ENCODE results near the gene NFILZ. TPM values are rescaled to one million over a fixed set of nuclear protein-coding genes. Genes with fewer than 3 reads are reported as not detected.
"Not testable (repeated sequence)": the region's sequence is repeated elsewhere in the genome, so short reads cannot be mapped to it uniquely, and the experiment has no call there.

The NFILZ gene
- total RNA-seq, 1 donor from 2014 or later, result not detected

- DNase-seq; intact Hi-C loops (cut with DNase I); ATAC-seq (ENCODE audit: poor library complexity): not testable (repeated sequence)
These were observed 6.6 kb downstream of the NFILZ start for GRCh38 chr19:8637070-8637469.

DNA sequence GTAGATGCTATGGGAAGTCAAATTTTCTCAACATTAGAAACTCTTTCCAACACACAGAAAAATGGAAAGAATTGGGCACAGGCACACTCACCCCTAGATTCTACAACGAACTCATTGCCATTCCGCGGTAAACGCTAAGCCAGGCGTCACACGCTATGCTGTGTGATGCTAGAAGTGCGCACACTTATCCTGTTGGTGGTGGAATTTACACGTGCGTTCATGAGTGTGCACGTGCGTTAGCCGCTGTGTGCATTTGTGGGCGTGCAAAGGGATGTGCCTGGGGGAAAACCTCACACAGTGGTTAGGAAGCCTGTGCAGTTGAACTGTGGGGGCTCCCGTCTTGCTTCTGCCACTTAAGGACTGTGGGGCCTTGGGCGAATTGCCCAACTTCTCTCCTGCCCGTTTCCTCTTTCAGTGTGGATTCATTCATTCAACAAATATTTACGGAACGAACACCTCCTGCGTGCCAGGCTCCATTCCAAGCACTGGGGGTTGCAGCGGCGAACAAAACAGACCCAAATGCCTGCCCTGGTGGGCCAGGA lies 7.7 kb downstream of the NFILZ start:
- DNase-seq, result peak; percentile 61
- ATAC-seq (ENCODE audit: poor library complexity), result no peak
- intact Hi-C loops (cut with DNase I), result no loop called here

- ATAC-seq (ENCODE audit: poor library complexity), result no peak
- no peak for DNase-seq
- intact Hi-C loops (cut with DNase I), result no loop called here
These were observed 9.5 kb downstream of the NFILZ start for GRCh38 chr19:8639821-8640401.

- intact Hi-C loops (cut with DNase I), result no loop called here
These were observed 10.1 kb downstream of the NFILZ start for GRCh38 chr19:8640402-8641004.

GRCh38 chr19:8641221-8641907 lies 10.9 kb downstream of the NFILZ start:
- intact Hi-C loops (cut with DNase I), result no loop called here
- ATAC-seq (ENCODE audit: poor library complexity) (no peak), DNase-seq (no peak)

More at GRCh38 chr19:8640402-8641004, 10.1 kb downstream of the NFILZ start:
- ATAC-seq (ENCODE audit: poor library complexity) (peak; percentile 74), DNase-seq (peak; percentile 64)

DNA sequence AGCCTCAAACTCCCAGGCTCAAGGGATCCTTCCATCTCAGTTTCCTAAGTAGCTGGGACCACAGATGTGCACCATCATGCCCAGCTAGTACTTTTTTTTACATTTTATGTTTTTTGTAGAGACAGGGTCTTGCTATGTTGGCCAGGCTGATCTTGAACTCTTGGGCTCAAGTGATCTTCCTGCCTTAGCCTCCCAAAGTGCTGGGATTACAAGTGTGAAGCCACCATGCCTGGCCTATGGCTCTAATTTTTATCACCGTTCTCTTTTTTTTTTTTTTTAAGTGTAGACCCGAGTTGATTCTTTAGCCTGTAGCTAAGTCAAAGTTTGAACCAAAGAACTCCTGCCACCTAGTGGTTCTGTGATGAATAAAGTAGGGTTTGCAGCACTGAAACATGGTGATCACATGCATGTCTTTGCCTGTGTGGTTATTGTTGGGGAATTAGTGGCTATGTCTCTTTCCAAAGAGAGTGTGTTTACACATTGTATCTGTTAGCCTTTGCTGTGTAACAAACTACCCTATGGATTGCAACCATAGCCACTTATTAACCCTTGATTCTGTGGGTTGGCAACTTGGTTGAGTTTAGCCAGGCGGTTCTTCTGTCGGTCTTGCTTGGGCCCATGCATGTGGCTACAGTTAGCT lies 11.6 kb downstream of the NFILZ start:
- ATAC-seq (ENCODE audit: poor library complexity) (no peak), DNase-seq (no peak)
- intact Hi-C loops (cut with DNase I), result no loop called here

DNA sequence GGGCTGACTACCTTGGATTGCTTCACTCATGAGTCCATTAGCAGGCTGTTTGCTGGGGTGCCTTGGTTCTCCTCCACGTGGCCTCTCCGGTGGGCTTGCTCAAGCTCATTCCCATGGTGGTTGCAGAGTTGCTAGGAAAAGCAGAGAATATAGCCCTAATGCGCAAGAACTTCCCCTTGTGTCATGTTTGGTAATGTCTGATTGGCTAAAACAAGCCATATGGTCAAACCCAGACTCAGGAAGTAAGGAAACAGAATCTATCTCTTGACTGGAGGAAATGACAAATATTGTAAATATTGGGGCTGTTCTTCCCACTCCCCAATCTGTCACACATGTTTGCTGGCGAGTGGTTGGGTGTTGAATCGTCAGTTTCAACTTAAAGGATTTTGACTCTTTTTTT lies 12.1 kb downstream of the NFILZ start:
- intact Hi-C loops (cut with DNase I), result no loop called here
- DNase-seq (no peak), ATAC-seq (ENCODE audit: poor library complexity) (no peak)

GRCh38 chr19:8643860-8644653 lies 13.6 kb downstream of the NFILZ start:
- ATAC-seq (ENCODE audit: poor library complexity) (no peak), DNase-seq (no peak)
- intact Hi-C loops (cut with DNase I), result no loop called here

GRCh38 chr19:8648240-8648639 lies 17.8 kb downstream of the NFILZ start:
- intact Hi-C loops (cut with DNase I), result no loop called here
- DNase-seq (no peak), ATAC-seq (ENCODE audit: poor library complexity) (no peak)

DNA sequence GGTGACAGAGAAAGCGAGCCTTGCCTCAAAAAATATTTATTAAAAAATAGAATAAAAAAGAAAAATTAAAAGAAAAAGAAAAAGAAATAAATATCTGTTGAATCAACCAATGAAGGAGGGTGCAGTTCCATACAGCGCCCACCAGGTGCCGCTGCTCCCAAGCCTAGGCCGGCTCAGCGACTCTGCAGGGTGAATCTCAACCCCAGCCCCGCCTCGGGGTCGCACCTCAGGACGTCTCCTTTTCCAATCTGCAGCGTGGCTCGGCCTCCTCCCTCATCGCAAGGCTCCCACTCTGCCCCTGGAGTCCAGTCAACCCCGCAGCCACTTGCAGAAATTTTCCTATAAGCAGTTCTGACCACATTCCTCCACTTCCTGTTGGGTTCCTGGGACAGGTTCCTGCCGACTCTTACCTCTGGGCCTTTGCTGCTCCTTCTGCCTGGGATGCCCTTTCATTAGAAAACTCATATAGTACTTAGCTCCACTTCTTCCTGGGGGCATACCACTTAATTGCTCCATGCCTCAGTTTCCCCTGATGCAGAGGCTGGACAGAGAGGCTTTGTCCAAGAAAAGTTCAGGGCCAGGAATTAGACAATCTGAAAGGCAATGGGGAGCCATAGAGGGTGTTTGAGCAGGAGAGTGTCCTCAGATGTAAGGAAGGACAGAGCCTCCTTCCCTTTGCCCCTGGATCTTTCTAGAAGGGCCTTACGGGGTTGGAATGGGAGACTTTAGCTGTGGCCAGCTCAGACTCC lies 24.3 kb downstream of the NFILZ start:
- intact Hi-C loops (cut with DNase I), result loop anchor here (2.0 kb wide), 1 partner anchor 424 kb away; no protein-coding TSS in a partner anchor
- peak; percentile 69 for DNase-seq
- peak; percentile 75 for ATAC-seq (ENCODE audit: poor library complexity)

GRCh38 chr19:8655340-8655709 lies 24.9 kb downstream of the NFILZ start:
- DNase-seq (no peak), ATAC-seq (ENCODE audit: poor library complexity) (no peak)
- intact Hi-C loops (cut with DNase I), result loop anchor here (2.0 kb wide), 1 partner anchor 423 kb away; no protein-coding TSS in a partner anchor

- no peak for ATAC-seq (ENCODE audit: poor library complexity)
- intact Hi-C loops (cut with DNase I), result no loop called here
- DNase-seq, result no peak
These were observed 27.4 kb downstream of the NFILZ start for GRCh38 chr19:8657869-8658268.

DNA sequence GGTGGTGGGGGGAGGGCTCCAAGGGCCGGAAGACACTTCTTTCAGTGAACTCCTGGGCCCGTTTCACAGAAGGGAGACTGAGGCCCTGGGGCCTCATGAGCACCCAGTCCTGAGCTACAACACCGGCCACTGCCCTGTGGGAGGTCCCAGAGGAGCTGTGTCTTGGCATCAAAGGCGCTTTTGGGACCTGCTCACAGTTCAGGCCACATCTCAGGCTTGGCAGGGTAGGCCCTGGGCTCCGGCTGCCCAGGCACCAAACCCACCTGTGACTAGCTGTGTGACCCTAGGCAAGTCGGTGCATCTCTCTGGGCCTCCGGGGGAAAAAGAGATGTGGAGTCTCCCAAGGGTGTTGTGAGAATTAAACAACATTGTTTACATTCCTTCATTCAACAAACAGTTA lies 29.5 kb downstream of the NFILZ start:
- DNase-seq, result no peak

DNA sequence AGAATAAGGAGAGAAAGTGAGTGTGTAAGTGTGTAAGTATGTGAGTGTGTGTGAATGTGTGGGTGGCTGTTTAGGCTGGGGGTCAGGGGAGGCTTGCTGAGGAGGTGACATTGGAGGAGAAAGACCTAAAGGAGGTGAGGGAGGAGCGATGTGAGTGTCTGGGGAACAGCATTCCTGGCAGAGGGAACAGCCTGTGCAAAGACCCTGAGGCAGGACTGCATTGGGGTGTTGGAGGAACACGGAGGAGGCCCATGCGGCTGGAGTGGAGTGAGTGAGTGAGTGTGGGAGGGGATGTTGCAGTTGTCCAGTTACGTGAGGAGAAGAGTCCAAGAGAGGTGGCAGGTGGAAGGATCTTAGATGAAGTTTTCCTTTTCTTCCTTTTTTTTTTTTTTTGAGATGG lies 31.8 kb downstream of the NFILZ start:
- no peak for ATAC-seq (ENCODE audit: poor library complexity)
- intact Hi-C loops (cut with DNase I), result no loop called here

More for the DNA sequence above, 29.5 kb downstream of the NFILZ start:
- ATAC-seq (ENCODE audit: poor library complexity), result no peak
- intact Hi-C loops (cut with DNase I), result no loop called here

DNA sequence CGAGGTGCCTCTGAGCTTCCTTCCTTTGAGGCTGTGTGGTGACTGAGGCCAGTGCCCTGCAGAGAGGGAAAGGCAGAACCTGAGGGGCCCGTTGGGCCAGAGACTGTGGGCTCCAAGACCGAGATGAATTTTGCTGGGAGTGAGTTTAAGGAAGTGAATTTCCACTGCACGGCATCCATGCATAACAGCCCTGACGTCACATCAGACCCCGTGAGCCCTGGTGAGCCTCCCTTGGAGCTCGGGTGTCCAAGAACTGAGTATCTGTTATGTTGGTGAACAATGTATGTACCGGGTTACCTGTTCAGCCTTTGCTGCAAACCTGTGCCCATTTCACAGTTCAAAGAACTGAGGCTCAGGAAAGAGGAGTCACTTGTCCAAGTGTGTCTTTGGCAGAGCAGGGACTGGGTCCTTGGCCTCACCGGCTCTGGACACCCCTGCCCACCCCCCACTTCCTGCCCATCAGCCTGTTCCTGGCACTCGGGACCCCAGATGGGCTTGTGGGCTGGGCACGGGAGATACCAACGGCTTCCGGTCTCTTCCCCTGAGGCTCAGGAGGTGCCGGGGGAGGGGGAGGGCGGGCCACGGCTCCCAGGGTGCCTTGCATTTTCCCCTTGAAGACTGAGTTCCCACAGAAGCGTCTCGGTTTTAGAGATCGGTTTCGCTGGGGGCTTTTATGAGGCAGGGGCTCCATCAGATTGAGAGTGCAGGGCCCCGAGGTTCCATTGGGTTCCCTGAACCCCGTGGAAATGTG lies 33.7 kb downstream of the NFILZ start:
- ATAC-seq (ENCODE audit: poor library complexity), result no peak
- no peak for DNase-seq
- intact Hi-C loops (cut with DNase I), result no loop called here

More for the DNA sequence above, 31.8 kb downstream of the NFILZ start:
- DNase-seq, result no peak

- ATAC-seq (ENCODE audit: poor library complexity) (no peak), DNase-seq (no peak)
- intact Hi-C loops (cut with DNase I), result no loop called here
These were observed 34.2 kb downstream of the NFILZ start for GRCh38 chr19:8664671-8665057.

GRCh38 chr19:8665468-8666213 lies 35.2 kb downstream of the NFILZ start:
- intact Hi-C loops (cut with DNase I), result no loop called here
- ATAC-seq (ENCODE audit: poor library complexity) (no peak), DNase-seq (no peak)

Data from Right ventricle myocardium superior (tissue), 1 donor.